ENCODE results near the gene UPK3A.
"Not testable (repeated sequence)": the region's sequence is repeated elsewhere in the genome, so short reads cannot be mapped to it uniquely, and the experiment has no call there.

UPK3A gene

DNA sequence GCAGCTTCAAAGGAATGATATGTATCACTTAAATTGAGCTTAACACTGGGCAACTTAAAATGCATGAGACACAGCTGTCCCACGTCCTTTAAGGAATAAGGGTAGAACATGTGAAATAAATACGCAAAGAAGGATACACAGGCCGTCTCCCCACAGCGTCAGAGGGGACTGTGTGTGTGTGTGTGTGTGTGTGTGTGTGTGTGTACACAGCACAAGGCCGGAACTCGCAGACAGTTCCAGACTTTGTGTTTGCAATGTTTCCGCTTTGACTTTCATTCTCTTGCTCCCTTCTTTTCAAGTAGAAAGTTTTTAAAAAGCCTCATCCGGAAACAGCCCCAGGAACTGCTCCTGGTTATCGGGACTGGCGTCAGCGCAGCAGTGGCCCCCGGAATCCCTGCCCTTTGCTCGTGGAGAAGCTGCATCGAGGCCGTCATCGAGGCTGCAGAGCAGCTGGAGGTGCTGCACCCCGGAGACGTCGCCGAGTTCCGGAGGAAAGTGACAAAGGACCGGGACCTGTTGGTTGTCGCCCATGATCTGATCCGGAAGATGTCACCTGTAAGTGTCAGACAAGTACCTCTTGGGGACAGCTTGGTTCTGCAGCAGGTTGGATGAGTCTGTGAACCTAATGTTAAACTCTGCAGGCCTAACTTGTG lies 38.2 kb downstream of the UPK3A start:
- no peak overlapping the region for H3K4me3 ChIP-seq (ENCODE audit: low read depth, low read length)
- H3K36me3 ChIP-seq (ENCODE audit: insufficient read depth, low read length): no peaks in the 10 kb centered on the region
- H2AFZ ChIP-seq (ENCODE audit: low read length, unreplicated experiment): no peak overlapping the region
- no peak overlapping the region for H3K27ac ChIP-seq (ENCODE audit: low read depth, low read length)
- peaks cover 18% of the 10 kb centered on the region for H3K79me2 ChIP-seq (ENCODE audit: control insufficient read depth, insufficient read depth, low read length, unreplicated experiment)
- peaks cover 10% of the 10 kb centered on the region for H3K4me1 ChIP-seq (ENCODE audit: control insufficient read depth, insufficient read depth, low read length, unreplicated experiment)
- no peaks in the 10 kb centered on the region for H3K27me3 ChIP-seq (ENCODE audit: insufficient read depth, low read length)

DNA sequence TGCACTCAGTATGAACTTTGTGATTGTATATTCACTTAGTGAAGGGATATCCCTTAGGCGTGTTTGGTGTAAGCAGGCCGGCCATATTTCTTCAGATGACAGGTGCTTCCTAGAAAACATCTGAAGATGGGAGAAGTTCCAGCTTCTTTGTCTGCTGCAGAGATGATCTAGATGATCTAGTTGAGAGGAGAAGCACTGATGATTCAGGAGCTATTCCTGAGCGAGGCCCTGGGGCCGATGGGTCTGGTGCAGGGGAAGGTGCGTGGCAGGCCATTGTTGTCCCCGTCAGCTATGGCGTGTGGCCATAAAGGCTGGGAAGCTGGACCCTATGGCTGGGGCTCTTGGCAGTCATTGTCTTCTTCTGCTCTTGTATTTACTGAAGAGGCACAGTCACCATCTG lies 38.9 kb downstream of the UPK3A start:
- H3K27ac ChIP-seq (ENCODE audit: low read depth, low read length): no peak overlapping the region
- no peak overlapping the region for H2AFZ ChIP-seq (ENCODE audit: low read length, unreplicated experiment)
- H3K36me3 ChIP-seq (ENCODE audit: insufficient read depth, low read length): no peaks in the 10 kb centered on the region
- H3K27me3 ChIP-seq (ENCODE audit: insufficient read depth, low read length): no peaks in the 10 kb centered on the region
- peaks cover 6% of the 10 kb centered on the region for H3K4me1 ChIP-seq (ENCODE audit: control insufficient read depth, insufficient read depth, low read length, unreplicated experiment)
- H3K79me2 ChIP-seq (ENCODE audit: control insufficient read depth, insufficient read depth, low read length, unreplicated experiment): peaks cover 18% of the 10 kb centered on the region
- H3K4me3 ChIP-seq (ENCODE audit: low read depth, low read length): no peak overlapping the region

DNA sequence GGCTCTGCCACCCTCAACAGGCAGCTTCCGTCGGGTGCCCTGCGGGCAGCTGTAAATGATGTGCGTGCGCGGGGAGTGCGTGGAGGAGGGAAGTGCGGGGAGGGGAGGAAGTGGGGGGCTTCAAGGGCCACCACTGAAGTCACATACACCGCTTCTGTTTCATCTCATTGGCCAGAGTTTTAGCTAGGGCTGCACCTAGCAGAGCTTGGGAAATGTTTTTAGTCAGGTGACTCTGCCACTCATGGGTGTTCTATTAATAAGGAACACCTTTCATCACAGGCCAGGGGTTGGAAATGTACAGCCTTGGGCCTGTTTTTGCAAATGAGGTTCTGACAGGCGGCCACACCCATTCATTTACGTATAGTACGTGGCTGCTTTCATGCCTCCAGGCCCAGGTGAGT lies 39.6 kb downstream of the UPK3A start:
- Histone ChIP-seq H3K79me2 (ENCODE audit: control insufficient read depth, insufficient read depth, low read length, unreplicated experiment) (peaks cover 11% of the 10 kb centered on the region), H3K36me3 (ENCODE audit: insufficient read depth, low read length) (no peaks in the 10 kb centered on the region), H2AFZ (ENCODE audit: low read length, unreplicated experiment) (no peak overlapping the region), H3K27ac (ENCODE audit: low read depth, low read length) (no peak overlapping the region), H3K4me1 (ENCODE audit: control insufficient read depth, insufficient read depth, low read length, unreplicated experiment) (no peaks in the 10 kb centered on the region), H3K4me3 (ENCODE audit: low read depth, low read length) (no peak overlapping the region), H3K27me3 (ENCODE audit: insufficient read depth, low read length) (no peaks in the 10 kb centered on the region)

DNA sequence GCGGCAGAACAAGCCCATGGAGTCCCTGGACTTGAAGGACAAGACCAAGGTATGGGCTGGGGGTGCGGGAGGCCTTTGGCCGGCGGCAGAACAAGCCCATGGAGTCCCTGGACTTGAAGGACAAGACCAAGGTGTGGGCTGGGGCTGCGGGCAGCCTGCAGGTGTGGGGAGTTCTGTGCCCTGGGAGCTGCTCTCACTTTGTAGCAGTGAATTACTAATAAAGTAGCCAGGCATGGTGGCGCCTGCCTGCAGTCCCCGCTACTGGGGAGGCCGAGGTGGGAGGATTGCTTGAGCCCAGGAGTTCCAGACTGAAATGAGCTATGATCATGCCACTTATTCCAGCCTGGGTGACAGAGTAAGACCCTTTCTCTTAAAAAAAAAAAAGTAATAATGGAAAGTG lies 43.5 kb downstream of the UPK3A start:
- not testable (repeated sequence) for H3K4me3 ChIP-seq (ENCODE audit: low read depth, low read length); H3K36me3 ChIP-seq (ENCODE audit: insufficient read depth, low read length); H3K27ac ChIP-seq (ENCODE audit: low read depth, low read length); H3K79me2 ChIP-seq (ENCODE audit: control insufficient read depth, insufficient read depth, low read length, unreplicated experiment); H3K4me1 ChIP-seq (ENCODE audit: control insufficient read depth, insufficient read depth, low read length, unreplicated experiment); H3K27me3 ChIP-seq (ENCODE audit: insufficient read depth, low read length); H2AFZ ChIP-seq (ENCODE audit: low read length, unreplicated experiment)

DNA sequence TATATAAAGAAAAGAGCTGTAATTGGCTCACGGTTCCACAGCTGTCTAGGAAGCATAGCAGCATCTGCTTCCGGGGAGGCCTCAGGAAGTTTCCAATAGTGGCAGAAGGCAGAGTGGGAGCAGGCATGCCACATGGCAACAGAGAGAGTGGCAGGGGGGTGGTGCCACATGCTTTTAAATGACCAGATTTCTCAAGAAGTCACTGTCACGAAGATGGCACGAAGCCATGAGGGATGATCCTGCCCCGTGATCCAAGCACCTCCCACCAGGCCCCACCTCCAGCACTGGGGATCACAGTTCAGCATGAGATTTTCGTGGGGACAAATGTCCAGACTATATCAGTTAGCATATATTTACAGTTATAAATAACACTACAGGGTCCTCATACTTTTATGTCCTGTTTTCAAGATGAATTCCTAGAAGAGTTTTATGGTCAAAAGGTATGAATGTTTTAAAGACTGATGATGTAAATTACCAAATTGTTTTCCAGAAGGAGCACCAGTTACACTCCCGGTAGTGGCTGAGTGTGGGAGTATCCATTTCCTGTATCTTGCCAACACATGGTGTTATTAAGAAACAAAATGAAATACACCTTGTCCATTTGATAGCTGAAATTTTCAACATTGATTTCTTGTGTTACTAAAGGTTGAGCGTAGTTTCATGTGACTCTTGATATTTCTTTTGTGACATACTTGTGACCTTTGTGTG lies 44.2 kb downstream of the UPK3A start:
- Histone ChIP-seq H3K36me3 (ENCODE audit: insufficient read depth, low read length) (no peaks in the 10 kb centered on the region), H3K79me2 (ENCODE audit: control insufficient read depth, insufficient read depth, low read length, unreplicated experiment) (no peaks in the 10 kb centered on the region), H3K4me3 (ENCODE audit: low read depth, low read length) (no peak overlapping the region), H3K27ac (ENCODE audit: low read depth, low read length) (no peak overlapping the region), H2AFZ (ENCODE audit: low read length, unreplicated experiment) (no peak overlapping the region), H3K27me3 (ENCODE audit: insufficient read depth, low read length) (no peaks in the 10 kb centered on the region), H3K4me1 (ENCODE audit: control insufficient read depth, insufficient read depth, low read length, unreplicated experiment) (no peaks in the 10 kb centered on the region)

DNA sequence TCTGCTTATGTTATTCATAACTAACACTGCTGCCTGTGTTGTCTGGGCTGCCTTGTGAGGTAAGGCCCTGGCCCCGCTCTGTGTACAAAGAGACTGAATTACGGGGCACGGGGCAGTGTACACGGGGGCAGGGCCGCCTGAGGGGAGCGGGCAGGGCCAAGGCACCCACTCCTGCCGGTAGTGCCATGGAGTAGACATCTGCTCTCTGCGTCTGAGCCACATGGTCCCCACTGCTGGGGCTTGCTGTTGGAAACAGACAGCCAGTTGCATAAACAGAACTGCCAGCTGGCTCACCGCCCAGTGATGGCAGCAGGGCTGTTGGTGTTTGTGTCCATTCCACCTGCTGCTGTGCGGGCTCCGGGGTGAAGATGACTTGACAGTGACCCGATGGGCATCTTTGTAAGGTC lies 44.8 kb downstream of the UPK3A start:
- no peaks in the 10 kb centered on the region for H3K27me3 ChIP-seq (ENCODE audit: insufficient read depth, low read length)
- no peak overlapping the region for H2AFZ ChIP-seq (ENCODE audit: low read length, unreplicated experiment)
- H3K36me3 ChIP-seq (ENCODE audit: insufficient read depth, low read length): no peaks in the 10 kb centered on the region
- H3K79me2 ChIP-seq (ENCODE audit: control insufficient read depth, insufficient read depth, low read length, unreplicated experiment): no peaks in the 10 kb centered on the region
- no peaks in the 10 kb centered on the region for H3K4me1 ChIP-seq (ENCODE audit: control insufficient read depth, insufficient read depth, low read length, unreplicated experiment)
- H3K27ac ChIP-seq (ENCODE audit: low read depth, low read length): no peak overlapping the region
- no peak overlapping the region for H3K4me3 ChIP-seq (ENCODE audit: low read depth, low read length)

DNA sequence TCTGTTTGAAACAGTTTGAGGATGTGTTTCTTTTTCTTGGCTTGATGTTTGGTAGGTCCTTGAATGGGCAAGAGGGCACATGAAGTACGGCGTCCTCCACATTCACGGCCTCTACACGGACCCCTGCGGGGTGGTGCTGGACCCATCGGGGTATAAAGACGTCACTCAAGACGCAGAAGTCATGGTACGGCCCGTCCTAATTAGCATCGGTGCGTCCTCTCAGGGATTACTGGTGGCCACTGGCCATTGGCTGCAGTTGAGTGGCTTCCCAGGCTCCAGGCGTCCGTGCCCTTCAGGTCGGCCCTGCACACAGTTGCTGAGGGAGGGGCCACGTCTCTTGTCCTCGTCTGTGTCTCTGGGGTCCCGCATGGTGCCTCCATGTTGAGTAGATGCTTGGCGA lies 45.8 kb downstream of the UPK3A start:
- Histone ChIP-seq H2AFZ (ENCODE audit: low read length, unreplicated experiment) (no peak overlapping the region), H3K4me1 (ENCODE audit: control insufficient read depth, insufficient read depth, low read length, unreplicated experiment) (no peaks in the 10 kb centered on the region), H3K27ac (ENCODE audit: low read depth, low read length) (no peak overlapping the region), H3K36me3 (ENCODE audit: insufficient read depth, low read length) (no peaks in the 10 kb centered on the region), H3K79me2 (ENCODE audit: control insufficient read depth, insufficient read depth, low read length, unreplicated experiment) (no peaks in the 10 kb centered on the region), H3K27me3 (ENCODE audit: insufficient read depth, low read length) (no peaks in the 10 kb centered on the region), H3K4me3 (ENCODE audit: low read depth, low read length) (no peak overlapping the region)

DNA sequence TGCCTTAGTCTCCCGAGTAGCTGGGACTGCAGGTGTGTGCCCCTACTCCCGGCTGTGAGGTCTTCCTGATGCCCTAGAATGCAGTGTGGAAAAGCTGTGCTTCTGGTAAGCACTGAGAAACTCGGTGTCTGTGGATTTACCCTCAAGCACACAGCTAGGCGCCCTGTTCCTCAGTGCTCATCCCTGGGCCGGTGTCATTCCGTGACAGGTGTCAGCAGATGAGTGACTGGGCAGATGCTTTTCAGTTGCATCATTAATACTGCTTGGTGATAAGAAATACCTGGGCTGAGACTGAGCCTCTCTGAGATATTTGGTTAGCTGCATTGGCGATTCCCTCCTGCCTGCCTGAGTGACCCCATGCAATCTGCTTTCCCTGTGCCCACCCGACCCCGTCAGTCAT lies 46.7 kb downstream of the UPK3A start:
- Histone ChIP-seq H2AFZ (ENCODE audit: low read length, unreplicated experiment) (no peak overlapping the region), H3K27me3 (ENCODE audit: insufficient read depth, low read length) (no peaks in the 10 kb centered on the region), H3K27ac (ENCODE audit: low read depth, low read length) (no peak overlapping the region), H3K4me3 (ENCODE audit: low read depth, low read length) (no peak overlapping the region), H3K4me1 (ENCODE audit: control insufficient read depth, insufficient read depth, low read length, unreplicated experiment) (no peaks in the 10 kb centered on the region), H3K36me3 (ENCODE audit: insufficient read depth, low read length) (no peaks in the 10 kb centered on the region), H3K79me2 (ENCODE audit: control insufficient read depth, insufficient read depth, low read length, unreplicated experiment) (no peaks in the 10 kb centered on the region)

DNA sequence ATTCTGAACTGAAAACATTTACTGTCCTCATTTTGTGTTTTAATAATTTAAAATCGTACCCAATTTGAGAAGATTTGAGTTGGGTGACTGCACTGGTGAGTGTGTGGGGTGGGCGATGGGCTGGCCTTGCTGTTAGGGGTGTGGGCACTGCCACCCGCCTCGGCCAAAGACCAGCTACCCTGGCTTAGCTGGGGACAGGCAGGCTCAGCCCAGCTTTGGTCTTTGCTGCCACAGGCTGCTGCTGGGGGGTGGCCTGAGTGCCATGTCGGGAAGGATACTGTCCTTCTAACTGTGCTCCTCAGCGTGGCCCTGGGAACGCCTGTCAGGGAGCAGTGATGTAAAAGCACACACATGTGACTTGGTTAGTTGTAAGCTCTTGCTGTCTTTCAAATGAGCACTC lies 47.3 kb downstream of the UPK3A start:
- Histone ChIP-seq H3K79me2 (ENCODE audit: control insufficient read depth, insufficient read depth, low read length, unreplicated experiment) (no peaks in the 10 kb centered on the region), H3K4me3 (ENCODE audit: low read depth, low read length) (no peak overlapping the region), H3K36me3 (ENCODE audit: insufficient read depth, low read length) (no peaks in the 10 kb centered on the region), H3K27ac (ENCODE audit: low read depth, low read length) (no peak overlapping the region), H3K27me3 (ENCODE audit: insufficient read depth, low read length) (no peaks in the 10 kb centered on the region), H3K4me1 (ENCODE audit: control insufficient read depth, insufficient read depth, low read length, unreplicated experiment) (no peaks in the 10 kb centered on the region), H2AFZ (ENCODE audit: low read length, unreplicated experiment) (no peak overlapping the region)

DNA sequence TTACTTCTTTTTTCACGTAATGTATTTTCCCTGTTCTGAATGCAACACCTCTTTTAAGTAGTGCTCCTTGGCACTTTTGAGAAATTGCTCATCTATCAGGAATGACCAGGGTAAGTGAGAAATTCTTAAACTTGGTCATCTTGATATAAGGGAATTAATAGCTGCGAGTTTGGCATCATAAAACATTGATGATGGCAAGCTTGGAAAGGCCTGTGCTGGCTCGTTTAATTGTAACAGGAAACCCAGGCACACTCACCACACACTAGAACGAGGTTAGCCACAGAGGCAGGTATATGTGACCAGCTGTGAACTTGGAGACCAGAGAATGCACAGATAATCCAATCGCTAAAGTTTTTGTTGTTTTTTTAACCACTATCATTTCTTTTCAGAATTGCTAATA lies 49.3 kb downstream of the UPK3A start:
- Histone ChIP-seq H2AFZ (ENCODE audit: low read length, unreplicated experiment) (no peak overlapping the region), H3K4me3 (ENCODE audit: low read depth, low read length) (no peak overlapping the region), H3K27me3 (ENCODE audit: insufficient read depth, low read length) (no peaks in the 10 kb centered on the region), H3K79me2 (ENCODE audit: control insufficient read depth, insufficient read depth, low read length, unreplicated experiment) (no peaks in the 10 kb centered on the region), H3K4me1 (ENCODE audit: control insufficient read depth, insufficient read depth, low read length, unreplicated experiment) (no peaks in the 10 kb centered on the region), H3K27ac (ENCODE audit: low read depth, low read length) (no peak overlapping the region), H3K36me3 (ENCODE audit: insufficient read depth, low read length) (no peaks in the 10 kb centered on the region)

DNA sequence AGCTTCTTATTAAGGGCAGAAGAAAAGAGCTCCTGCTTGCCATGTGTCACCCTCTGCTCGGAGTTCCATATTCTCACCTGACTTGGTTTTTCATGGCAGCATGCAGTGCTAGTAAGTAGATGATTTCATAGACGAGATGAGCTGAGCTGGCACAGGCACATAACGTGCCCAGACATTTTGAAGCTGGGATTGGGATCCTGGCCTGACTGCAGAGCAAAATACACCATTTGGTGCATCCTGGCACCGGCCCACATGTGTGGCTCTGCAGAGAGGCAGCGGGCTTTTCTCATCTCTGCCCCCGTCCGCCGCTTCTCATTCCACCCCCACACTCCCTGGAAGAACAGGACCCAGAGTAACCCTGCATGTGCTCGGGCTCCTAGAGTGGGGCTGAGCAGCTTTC lies 49.8 kb downstream of the UPK3A start:
- no peaks in the 10 kb centered on the region for H3K36me3 ChIP-seq (ENCODE audit: insufficient read depth, low read length)
- no peaks in the 10 kb centered on the region for H3K79me2 ChIP-seq (ENCODE audit: control insufficient read depth, insufficient read depth, low read length, unreplicated experiment)
- no peaks in the 10 kb centered on the region for H3K4me1 ChIP-seq (ENCODE audit: control insufficient read depth, insufficient read depth, low read length, unreplicated experiment)

More for the DNA sequence above, 49.8 kb downstream of the UPK3A start:
- Histone ChIP-seq H2AFZ (ENCODE audit: low read length, unreplicated experiment) (no peak overlapping the region), H3K27ac (ENCODE audit: low read depth, low read length) (no peak overlapping the region), H3K27me3 (ENCODE audit: insufficient read depth, low read length) (no peaks in the 10 kb centered on the region), H3K4me3 (ENCODE audit: low read depth, low read length) (no peak overlapping the region)

Measured in ACC112 (cell line).